WTC11 (cell line): ENCODE data around the gene TUBE1. TPM values are rescaled to one million over a fixed set of nuclear protein-coding genes. Genes with fewer than 3 reads are reported as not detected.
A peak's percentile ranks its signal among the peaks of the same experiment; 100 is the strongest.
"Not testable (repeated sequence)": the region's sequence is repeated elsewhere in the genome, so short reads cannot be mapped to it uniquely, and the experiment has no call there.

Experiments
- ATAC-seq: fragments of 200-7000 bp; cut with Tn5 transposase; 2 replicates; pipeline ENCODE4 v1.10.0; 2021; ENCODE audit warnings: mild to moderate bottlenecking, moderate library complexity
- CTCF ChIA-PET: fragments of 300-600 bp; sonication (Branson Sonifier 250); formaldehyde crosslinking; loops from one replicate; lab custom pipeline; 2021; ENCODE audit warnings: antibody characterized with exemption; lab: Charles Lee
- POLR2A ChIA-PET: fragments of 350-600 bp; sonication (Branson Sonifier 250); formaldehyde crosslinking; loops from one replicate; lab custom pipeline; 2021; ENCODE audit warnings: antibody characterized with exemption; lab: Charles Lee
- DNase-seq: peaks from one replicate; pipeline ENCODE4 v3.0.0; 2021; ENCODE audit warnings: low spot score
- H3K27ac Mint-ChIP-seq: 2 replicates; pipeline ENCODE4 v1.8.0; 2021; ENCODE audit warnings: mixed read lengths
- H3K27me3 Mint-ChIP-seq: 2 replicates; pipeline ENCODE4 v1.8.0; 2021; ENCODE audit warnings: low read depth, mild to moderate bottlenecking, moderate library complexity, mixed read lengths
- H3K36me3 Mint-ChIP-seq: 2 replicates; pipeline ENCODE4 v1.8.0; 2021; ENCODE audit warnings: mixed read lengths
- H3K4me1 Mint-ChIP-seq: 2 replicates; pipeline ENCODE4 v1.8.0; 2022; ENCODE audit warnings: mixed read lengths
- H3K4me3 Mint-ChIP-seq: 2 replicates; pipeline ENCODE4 v1.8.0; 2021; ENCODE audit warnings: mild to moderate bottlenecking, moderate library complexity, mixed read lengths
- H3K9me3 Mint-ChIP-seq: 2 replicates; pipeline ENCODE4 v1.8.0; 2021; ENCODE audit warnings: mixed read lengths
- ATF2 ChIP-seq: sonication (generic); formaldehyde crosslinking; IDR thresholded peaks from 2 replicates; pipeline ENCODE4 v1.8.1; 2022; ENCODE audit warnings: low read depth, missing genetic modification reagents, borderline replicate concordance
- FOXK1 ChIP-seq: sonication (generic); formaldehyde crosslinking; IDR thresholded peaks from 2 replicates; pipeline ENCODE4 v1.8.0; 2022; ENCODE audit warnings: mild to moderate bottlenecking, moderate library complexity, missing genetic modification reagents
- KAT7 ChIP-seq: sonication (generic); formaldehyde crosslinking; IDR thresholded peaks from 2 replicates; pipeline ENCODE4 v1.8.1; 2023; ENCODE audit warnings: missing genetic modification reagents, mild to moderate bottlenecking, borderline replicate concordance
- TEAD4 ChIP-seq: sonication (generic); formaldehyde crosslinking; IDR thresholded peaks from 2 replicates; pipeline ENCODE4 v1.8.0; 2022; ENCODE audit warnings: mild to moderate bottlenecking, missing genetic modification reagents
- ZNF317 ChIP-seq: sonication (generic); formaldehyde crosslinking; IDR thresholded peaks from 2 replicates; pipeline ENCODE4 v1.8.1; 2023; ENCODE audit warnings: low read depth, mild to moderate bottlenecking, moderate library complexity, missing genetic modification reagents, borderline replicate concordance
- total RNA-seq: library from RNA; stranded (reverse); gene quantifications from 3 replicates; pipeline ENCODE4 v1.2.3, GENCODE V29; 2021
- TF ChIP-seq, protein P1 (sequence below): sonication (generic); formaldehyde crosslinking; IDR thresholded peaks from 2 replicates; pipeline ENCODE4 v1.8.0; 2023; ENCODE audit warnings: missing genetic modification reagents, mild to moderate bottlenecking, borderline replicate concordance
- TF ChIP-seq, protein P2 (sequence below): sonication (generic); formaldehyde crosslinking; IDR thresholded peaks from 2 replicates; pipeline ENCODE4 v1.8.0; 2023; ENCODE audit warnings: mild to moderate bottlenecking, missing genetic modification reagents
- TF ChIP-seq, protein P3 (sequence below): fragments of 250-450 bp; sonication (Bioruptor Pico); IDR thresholded peaks from 2 replicates; pipeline ENCODE4 v1.9.0; 2021; ENCODE audit warnings: mild to moderate bottlenecking
- TF ChIP-seq, protein P4 (sequence below): sonication (generic); formaldehyde crosslinking; IDR thresholded peaks from 2 replicates; pipeline ENCODE4 v1.8.0; 2022; ENCODE audit warnings: mild to moderate bottlenecking, missing genetic modification reagents
- TF ChIP-seq, protein P5 (sequence below): fragments of 250-450 bp; sonication (Bioruptor Pico); IDR thresholded peaks from 2 replicates; pipeline ENCODE4 v1.9.0; 2021; ENCODE audit warnings: mild to moderate bottlenecking

Gene TUBE1
- total RNA-seq, 1 experiment from 2014 or later = 16.9 TPM

DNA sequence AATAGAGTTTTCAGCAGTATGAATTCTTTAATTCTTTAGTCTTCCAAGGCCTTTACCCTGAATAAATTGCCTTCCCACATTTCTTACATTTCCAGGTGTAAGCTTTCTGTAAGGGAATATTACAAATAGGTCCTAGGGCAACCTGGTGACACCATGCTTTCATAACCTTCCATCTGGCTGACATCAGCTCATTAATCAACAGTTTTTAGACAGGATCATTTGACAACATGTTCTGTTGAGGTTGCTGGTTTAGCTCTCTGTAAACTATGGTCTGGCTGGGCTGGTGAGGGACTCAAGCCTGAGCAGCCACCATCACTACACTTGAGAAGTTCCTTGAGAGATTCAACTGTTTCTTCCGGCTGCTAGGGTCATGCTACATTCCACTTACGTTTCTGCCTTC, 19.3 kb upstream of the TUBE1 start (continued):
- TF ChIP-seq, protein P1, sequence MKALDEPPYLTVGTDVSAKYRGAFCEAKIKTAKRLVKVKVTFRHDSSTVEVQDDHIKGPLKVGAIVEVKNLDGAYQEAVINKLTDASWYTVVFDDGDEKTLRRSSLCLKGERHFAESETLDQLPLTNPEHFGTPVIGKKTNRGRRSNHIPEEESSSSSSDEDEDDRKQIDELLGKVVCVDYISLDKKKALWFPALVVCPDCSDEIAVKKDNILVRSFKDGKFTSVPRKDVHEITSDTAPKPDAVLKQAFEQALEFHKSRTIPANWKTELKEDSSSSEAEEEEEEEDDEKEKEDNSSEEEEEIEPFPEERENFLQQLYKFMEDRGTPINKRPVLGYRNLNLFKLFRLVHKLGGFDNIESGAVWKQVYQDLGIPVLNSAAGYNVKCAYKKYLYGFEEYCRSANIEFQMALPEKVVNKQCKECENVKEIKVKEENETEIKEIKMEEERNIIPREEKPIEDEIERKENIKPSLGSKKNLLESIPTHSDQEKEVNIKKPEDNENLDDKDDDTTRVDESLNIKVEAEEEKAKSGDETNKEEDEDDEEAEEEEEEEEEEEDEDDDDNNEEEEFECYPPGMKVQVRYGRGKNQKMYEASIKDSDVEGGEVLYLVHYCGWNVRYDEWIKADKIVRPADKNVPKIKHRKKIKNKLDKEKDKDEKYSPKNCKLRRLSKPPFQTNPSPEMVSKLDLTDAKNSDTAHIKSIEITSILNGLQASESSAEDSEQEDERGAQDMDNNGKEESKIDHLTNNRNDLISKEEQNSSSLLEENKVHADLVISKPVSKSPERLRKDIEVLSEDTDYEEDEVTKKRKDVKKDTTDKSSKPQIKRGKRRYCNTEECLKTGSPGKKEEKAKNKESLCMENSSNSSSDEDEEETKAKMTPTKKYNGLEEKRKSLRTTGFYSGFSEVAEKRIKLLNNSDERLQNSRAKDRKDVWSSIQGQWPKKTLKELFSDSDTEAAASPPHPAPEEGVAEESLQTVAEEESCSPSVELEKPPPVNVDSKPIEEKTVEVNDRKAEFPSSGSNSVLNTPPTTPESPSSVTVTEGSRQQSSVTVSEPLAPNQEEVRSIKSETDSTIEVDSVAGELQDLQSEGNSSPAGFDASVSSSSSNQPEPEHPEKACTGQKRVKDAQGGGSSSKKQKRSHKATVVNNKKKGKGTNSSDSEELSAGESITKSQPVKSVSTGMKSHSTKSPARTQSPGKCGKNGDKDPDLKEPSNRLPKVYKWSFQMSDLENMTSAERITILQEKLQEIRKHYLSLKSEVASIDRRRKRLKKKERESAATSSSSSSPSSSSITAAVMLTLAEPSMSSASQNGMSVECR = no peak
- TF ChIP-seq, protein P2, sequence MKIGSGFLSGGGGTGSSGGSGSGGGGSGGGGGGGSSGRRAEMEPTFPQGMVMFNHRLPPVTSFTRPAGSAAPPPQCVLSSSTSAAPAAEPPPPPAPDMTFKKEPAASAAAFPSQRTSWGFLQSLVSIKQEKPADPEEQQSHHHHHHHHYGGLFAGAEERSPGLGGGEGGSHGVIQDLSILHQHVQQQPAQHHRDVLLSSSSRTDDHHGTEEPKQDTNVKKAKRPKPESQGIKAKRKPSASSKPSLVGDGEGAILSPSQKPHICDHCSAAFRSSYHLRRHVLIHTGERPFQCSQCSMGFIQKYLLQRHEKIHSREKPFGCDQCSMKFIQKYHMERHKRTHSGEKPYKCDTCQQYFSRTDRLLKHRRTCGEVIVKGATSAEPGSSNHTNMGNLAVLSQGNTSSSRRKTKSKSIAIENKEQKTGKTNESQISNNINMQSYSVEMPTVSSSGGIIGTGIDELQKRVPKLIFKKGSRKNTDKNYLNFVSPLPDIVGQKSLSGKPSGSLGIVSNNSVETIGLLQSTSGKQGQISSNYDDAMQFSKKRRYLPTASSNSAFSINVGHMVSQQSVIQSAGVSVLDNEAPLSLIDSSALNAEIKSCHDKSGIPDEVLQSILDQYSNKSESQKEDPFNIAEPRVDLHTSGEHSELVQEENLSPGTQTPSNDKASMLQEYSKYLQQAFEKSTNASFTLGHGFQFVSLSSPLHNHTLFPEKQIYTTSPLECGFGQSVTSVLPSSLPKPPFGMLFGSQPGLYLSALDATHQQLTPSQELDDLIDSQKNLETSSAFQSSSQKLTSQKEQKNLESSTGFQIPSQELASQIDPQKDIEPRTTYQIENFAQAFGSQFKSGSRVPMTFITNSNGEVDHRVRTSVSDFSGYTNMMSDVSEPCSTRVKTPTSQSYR = no peak
- TF ChIP-seq KAT7 (CRISPR knock-in tag) = no peak
- TF ChIP-seq, protein P3, sequence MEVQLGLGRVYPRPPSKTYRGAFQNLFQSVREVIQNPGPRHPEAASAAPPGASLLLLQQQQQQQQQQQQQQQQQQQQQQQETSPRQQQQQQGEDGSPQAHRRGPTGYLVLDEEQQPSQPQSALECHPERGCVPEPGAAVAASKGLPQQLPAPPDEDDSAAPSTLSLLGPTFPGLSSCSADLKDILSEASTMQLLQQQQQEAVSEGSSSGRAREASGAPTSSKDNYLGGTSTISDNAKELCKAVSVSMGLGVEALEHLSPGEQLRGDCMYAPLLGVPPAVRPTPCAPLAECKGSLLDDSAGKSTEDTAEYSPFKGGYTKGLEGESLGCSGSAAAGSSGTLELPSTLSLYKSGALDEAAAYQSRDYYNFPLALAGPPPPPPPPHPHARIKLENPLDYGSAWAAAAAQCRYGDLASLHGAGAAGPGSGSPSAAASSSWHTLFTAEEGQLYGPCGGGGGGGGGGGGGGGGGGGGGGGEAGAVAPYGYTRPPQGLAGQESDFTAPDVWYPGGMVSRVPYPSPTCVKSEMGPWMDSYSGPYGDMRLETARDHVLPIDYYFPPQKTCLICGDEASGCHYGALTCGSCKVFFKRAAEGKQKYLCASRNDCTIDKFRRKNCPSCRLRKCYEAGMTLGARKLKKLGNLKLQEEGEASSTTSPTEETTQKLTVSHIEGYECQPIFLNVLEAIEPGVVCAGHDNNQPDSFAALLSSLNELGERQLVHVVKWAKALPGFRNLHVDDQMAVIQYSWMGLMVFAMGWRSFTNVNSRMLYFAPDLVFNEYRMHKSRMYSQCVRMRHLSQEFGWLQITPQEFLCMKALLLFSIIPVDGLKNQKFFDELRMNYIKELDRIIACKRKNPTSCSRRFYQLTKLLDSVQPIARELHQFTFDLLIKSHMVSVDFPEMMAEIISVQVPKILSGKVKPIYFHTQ (CRISPR knock-in tag) = no peak
- TF ChIP-seq ZNF317 (CRISPR knock-in tag) = no peak

DNA sequence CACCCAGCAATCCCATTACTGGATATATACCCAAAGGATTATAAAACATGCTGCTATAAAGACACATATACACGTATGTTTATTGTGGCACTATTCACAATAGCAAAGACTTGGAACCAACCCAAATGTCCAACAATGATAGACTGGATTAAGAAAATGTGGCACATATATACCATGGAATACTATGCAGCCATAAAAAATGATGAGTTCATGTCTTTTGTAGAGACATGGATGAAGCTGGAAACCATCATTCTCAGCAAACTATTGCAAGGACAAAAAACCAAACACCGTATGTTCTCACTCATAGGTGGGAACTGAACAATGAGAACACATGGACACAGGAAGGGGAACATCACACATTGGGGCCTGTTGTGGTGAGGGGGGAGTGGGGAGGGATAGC, 18.7 kb upstream of the TUBE1 start:
- CTCF ChIA-PET, H3K4me3 Mint-ChIP-seq, H3K27ac Mint-ChIP-seq, ATAC-seq, DNase-seq, POLR2A ChIA-PET, H3K27me3 Mint-ChIP-seq: not testable (repeated sequence)
- H3K36me3 Mint-ChIP-seq = peaks cover 23% of the 10 kb centered on the region
- peaks cover 17% of the 10 kb centered on the region for H3K9me3 Mint-ChIP-seq
- H3K4me1 Mint-ChIP-seq = peaks cover 23% of the 10 kb centered on the region

GRCh38 chr6:112100561-112100960, 13.3 kb upstream of the TUBE1 start:
- ATAC-seq (peak; percentile 84), DNase-seq (no peak)
- ChIA-PET POLR2A (no interaction called here), CTCF (interaction anchor here (2.3 kb wide), 1 partner anchor 13 kb away, joined by 8 read pairs; the partner anchor contains the start of genes FAM229B and TUBE1)
- H3K27ac Mint-ChIP-seq = peak overlapping the region; percentile 43
- peaks cover 13% of the 10 kb centered on the region for H3K9me3 Mint-ChIP-seq
- peaks cover 55% of the 10 kb centered on the region for H3K4me1 Mint-ChIP-seq
- no peaks in the 10 kb centered on the region for H3K27me3 Mint-ChIP-seq
- peaks cover 21% of the 10 kb centered on the region for H3K36me3 Mint-ChIP-seq
- no peak for TF ChIP-seq ATF2 (CRISPR knock-in tag)
- TF ChIP-seq, protein P4, sequence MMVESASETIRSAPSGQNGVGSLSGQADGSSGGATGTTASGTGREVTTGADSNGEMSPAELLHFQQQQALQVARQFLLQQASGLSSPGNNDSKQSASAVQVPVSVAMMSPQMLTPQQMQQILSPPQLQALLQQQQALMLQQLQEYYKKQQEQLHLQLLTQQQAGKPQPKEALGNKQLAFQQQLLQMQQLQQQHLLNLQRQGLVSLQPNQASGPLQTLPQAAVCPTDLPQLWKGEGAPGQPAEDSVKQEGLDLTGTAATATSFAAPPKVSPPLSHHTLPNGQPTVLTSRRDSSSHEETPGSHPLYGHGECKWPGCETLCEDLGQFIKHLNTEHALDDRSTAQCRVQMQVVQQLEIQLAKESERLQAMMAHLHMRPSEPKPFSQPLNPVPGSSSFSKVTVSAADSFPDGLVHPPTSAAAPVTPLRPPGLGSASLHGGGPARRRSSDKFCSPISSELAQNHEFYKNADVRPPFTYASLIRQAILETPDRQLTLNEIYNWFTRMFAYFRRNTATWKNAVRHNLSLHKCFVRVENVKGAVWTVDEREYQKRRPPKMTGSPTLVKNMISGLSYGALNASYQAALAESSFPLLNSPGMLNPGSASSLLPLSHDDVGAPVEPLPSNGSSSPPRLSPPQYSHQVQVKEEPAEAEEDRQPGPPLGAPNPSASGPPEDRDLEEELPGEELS (CRISPR knock-in tag) = peak; percentile 88; the same call in 1 of the 2 replicates
- TF ChIP-seq TEAD4 = no peak
- peak; percentile 75 for TF ChIP-seq FOXK1 (CRISPR knock-in tag)
- TF ChIP-seq, protein P5, sequence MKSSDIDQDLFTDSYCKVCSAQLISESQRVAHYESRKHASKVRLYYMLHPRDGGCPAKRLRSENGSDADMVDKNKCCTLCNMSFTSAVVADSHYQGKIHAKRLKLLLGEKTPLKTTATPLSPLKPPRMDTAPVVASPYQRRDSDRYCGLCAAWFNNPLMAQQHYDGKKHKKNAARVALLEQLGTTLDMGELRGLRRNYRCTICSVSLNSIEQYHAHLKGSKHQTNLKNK (CRISPR knock-in tag) = no peak
- peak overlapping the region; percentile 30 for H3K4me3 Mint-ChIP-seq
